ENCODE data around the gene SYAP1. TPM values are rescaled to one million over a fixed set of nuclear protein-coding genes. Genes with fewer than 3 reads are reported as not detected.

The SYAP1 gene
- total and polyA plus RNA-seq, 10 of the 15 experiments (the other 5 are each of a cell fraction or from before 2014, with no cell fraction given): 5.9 to 29.9 (median 16.2) TPM

DNA sequence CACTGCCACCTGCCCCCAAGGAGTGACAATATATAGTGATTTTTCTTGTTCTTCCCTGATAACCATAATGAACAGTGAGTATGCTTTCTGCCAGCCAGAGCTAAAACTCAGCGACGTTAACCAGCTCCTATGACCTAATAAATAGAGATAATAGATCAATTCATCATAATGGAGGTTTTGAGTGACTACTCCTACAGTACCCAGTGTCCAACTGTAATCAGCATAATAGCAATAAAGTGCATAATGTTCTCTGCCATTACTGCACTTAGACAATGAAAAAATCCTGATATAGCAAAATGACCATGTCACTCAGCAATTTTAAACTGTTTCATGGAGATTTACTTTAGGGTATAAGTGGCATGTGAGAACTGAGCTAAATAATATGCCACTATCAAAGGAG is 46.2 kb downstream of the SYAP1 start:
- TF ChIP-seq, protein P1, sequence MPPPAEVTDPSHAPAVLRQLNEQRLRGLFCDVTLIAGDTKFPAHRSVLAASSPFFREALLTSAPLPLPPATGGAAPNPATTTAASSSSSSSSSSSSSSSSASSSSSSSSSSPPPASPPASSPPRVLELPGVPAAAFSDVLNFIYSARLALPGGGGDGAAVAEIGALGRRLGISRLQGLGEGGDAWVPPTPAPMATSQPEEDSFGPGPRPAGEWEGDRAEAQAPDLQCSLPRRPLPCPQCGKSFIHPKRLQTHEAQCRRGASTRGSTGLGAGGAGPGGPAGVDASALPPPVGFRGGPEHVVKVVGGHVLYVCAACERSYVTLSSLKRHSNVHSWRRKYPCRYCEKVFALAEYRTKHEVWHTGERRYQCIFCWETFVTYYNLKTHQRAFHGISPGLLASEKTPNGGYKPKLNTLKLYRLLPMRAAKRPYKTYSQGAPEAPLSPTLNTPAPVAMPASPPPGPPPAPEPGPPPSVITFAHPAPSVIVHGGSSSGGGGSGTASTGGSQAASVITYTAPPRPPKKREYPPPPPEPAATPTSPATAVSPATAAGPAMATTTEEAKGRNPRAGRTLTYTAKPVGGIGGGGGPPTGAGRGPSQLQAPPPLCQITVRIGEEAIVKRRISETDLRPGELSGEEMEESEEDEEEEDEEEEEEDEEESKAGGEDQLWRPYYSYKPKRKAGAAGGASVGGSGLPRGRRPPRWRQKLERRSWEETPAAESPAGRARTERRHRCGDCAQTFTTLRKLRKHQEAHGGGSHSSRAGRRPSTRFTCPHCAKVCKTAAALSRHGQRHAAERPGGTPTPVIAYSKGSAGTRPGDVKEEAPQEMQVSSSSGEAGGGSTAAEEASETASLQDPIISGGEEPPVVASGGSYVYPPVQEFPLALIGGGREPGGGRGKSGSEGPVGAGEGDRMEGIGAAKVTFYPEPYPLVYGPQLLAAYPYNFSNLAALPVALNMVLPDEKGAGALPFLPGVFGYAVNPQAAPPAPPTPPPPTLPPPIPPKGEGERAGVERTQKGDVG (CRISPR knock-in tag; IDR thresholded peaks at IDR 0.05): no peak
- no peak overlapping the region for H3K4me3 ChIP-seq
- no peak for FAIRE-seq
- in situ Hi-C loops (cut with MboI): no loop called here
- intact Hi-C loops (cut with micrococcal nuclease; ENCODE audit: unreplicated experiment): no loop called here
- BruUV-seq (replicated peaks): no TSS peak
- WGBS (ENCODE audit: insufficient coverage, insufficient replicate concordance, low lambda C conversion rate, missing lambda C conversion rate): 86% methylated on average over 2 of the region's 2 CpGs
- no peaks in the 10 kb centered on the region for H4K20me1 ChIP-seq (ENCODE audit: control insufficient read depth, insufficient read depth)
- ChIA-PET SMC1A (ENCODE audit: uncharacterized antibody, unreplicated experiment) (no interaction called here), CTCF (interaction anchor here (1.0 kb wide), 1 partner anchor 70 kb away, joined by 3 read pairs; no protein-coding TSS in a partner anchor), POLR2A (interaction anchor here (0.9 to 1.2 kb wide), 2 partner anchors 9 to 15 kb away, joined by 3 read pairs; no protein-coding TSS in a partner anchor), RAD21 (ENCODE audit: unreplicated experiment) (no interaction called here)
- DNase-seq (ENCODE audit: low read depth, low spot score): no peak
- H3K36me3 ChIP-seq (ENCODE audit: control insufficient read depth in 2 of 2, insufficient read depth in 2 of 2, low read length in 1 of 2): no peaks in the 10 kb centered on the region
- H3K9me3 ChIP-seq (replicated peaks; ENCODE audit: control insufficient read depth, insufficient read depth, low read length): no peaks in the 10 kb centered on the region
- no peaks in the 10 kb centered on the region for H3K27me3 ChIP-seq (replicated peaks in 1 of 2; ENCODE audit: control insufficient read depth in 2 of 2, insufficient read depth in 2 of 2, low read length in 1 of 2)
- no peak for ATAC-seq
- no peaks in the 10 kb centered on the region for H3K4me1 ChIP-seq (ENCODE audit: control insufficient read depth, insufficient read depth, low read length)
- H3K9ac ChIP-seq (ENCODE audit: control insufficient read depth, insufficient read depth, low read length): no peak overlapping the region
- H3K4me2 ChIP-seq (ENCODE audit: control insufficient read depth, insufficient read depth): no peak overlapping the region
- no peak overlapping the region for H2AFZ ChIP-seq (ENCODE audit: control insufficient read depth, low read depth, low read length)
- H3K79me2 ChIP-seq (ENCODE audit: control insufficient read depth, insufficient read depth, low read length): no peaks in the 10 kb centered on the region
- no peak overlapping the region for H3K27ac ChIP-seq (ENCODE audit: control insufficient read depth, insufficient read depth)

DNA sequence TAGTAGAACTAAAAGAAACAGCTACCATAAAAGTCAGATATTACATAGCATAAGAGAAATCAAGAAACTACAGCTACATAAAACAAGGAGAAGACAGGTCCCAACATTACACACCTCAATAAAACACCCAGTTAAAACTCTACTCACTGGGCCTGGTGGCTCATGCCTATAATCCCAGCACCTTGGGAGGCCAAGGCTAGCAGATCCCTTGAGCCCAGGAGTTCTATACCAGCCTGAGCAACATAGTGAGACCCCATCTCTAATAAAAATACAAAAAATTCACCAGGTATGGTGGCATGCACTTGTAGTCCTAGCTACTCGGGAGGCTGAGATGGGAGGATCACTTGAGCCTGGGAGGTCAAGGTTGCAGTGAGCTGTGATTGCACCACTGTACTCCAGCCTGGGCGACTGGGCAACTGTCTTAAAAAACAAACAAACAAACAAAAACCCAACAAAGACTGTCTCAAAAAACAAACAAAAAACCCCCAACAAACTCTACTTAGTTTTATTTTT is 51.6 kb downstream of the SYAP1 start:
- Histone ChIP-seq H3K27me3 (replicated peaks in 1 of 2; ENCODE audit: control insufficient read depth in 2 of 2, insufficient read depth in 2 of 2, low read length in 1 of 2) (no peaks in the 10 kb centered on the region), H3K79me2 (ENCODE audit: control insufficient read depth, insufficient read depth, low read length) (no peaks in the 10 kb centered on the region), H2AFZ (ENCODE audit: control insufficient read depth, low read depth, low read length) (no peak overlapping the region), H3K9ac (ENCODE audit: control insufficient read depth, insufficient read depth, low read length) (no peak overlapping the region), H4K20me1 (ENCODE audit: control insufficient read depth, insufficient read depth) (no peaks in the 10 kb centered on the region), H3K4me1 (ENCODE audit: control insufficient read depth, insufficient read depth, low read length) (no peaks in the 10 kb centered on the region), H3K36me3 (ENCODE audit: control insufficient read depth in 2 of 2, insufficient read depth in 2 of 2, low read length in 1 of 2) (no peaks in the 10 kb centered on the region), H3K4me2 (ENCODE audit: control insufficient read depth, insufficient read depth) (no peak overlapping the region), H3K4me3 (no peak overlapping the region), H3K27ac (ENCODE audit: control insufficient read depth, insufficient read depth) (no peak overlapping the region), H3K9me3 (replicated peaks; ENCODE audit: control insufficient read depth, insufficient read depth, low read length) (no peaks in the 10 kb centered on the region)
- in situ Hi-C loops (cut with MboI): no loop called here
- DNase-seq (ENCODE audit: low read depth, low spot score): no peak
- 21% methylated on average over 2 of the region's 2 CpGs for WGBS (ENCODE audit: insufficient coverage, insufficient replicate concordance, low lambda C conversion rate, missing lambda C conversion rate)
- SMC1A ChIA-PET (ENCODE audit: uncharacterized antibody, unreplicated experiment): interaction anchor here (0.5 kb wide), 2 partner anchors 15 to 60 kb away, joined by 3 read pairs; no protein-coding TSS in a partner anchor
- TF ChIP-seq KLF5 (IDR thresholded peaks at IDR 0.05; ENCODE audit: partially characterized antibody): no peak
- TF ChIP-seq, protein P2, sequence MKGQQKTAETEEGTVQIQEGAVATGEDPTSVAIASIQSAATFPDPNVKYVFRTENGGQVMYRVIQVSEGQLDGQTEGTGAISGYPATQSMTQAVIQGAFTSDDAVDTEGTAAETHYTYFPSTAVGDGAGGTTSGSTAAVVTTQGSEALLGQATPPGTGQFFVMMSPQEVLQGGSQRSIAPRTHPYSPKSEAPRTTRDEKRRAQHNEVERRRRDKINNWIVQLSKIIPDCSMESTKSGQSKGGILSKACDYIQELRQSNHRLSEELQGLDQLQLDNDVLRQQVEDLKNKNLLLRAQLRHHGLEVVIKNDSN (IDR thresholded peaks at IDR 0.05; ENCODE audit: borderline replicate concordance, extremely low read length, insufficient read depth, low read depth, low read length): no peak
- TF ChIP-seq WRNIP1 (IDR thresholded peaks at IDR 0.05; ENCODE audit: borderline replicate concordance, low read depth, low read length): no peak
- no peak for TF ChIP-seq YY1 (IDR thresholded peaks at IDR 0.05; ENCODE audit: low read depth, low read length)
- TF ChIP-seq KDM1A (IDR thresholded peaks at IDR 0.05; ENCODE audit: borderline replicate concordance): no peak
- no peak for FAIRE-seq
- POLR2A ChIA-PET: no interaction called here
- CTCF ChIA-PET: no interaction called here
- RAD21 ChIA-PET (ENCODE audit: unreplicated experiment): no interaction called here
- intact Hi-C loops (cut with micrococcal nuclease; ENCODE audit: unreplicated experiment): no loop called here
- BruUV-seq (replicated peaks): no TSS peak
- ATAC-seq: peak; percentile 60
